ENCODE measurements around the gene ETV6.

Gene ETV6

DNA sequence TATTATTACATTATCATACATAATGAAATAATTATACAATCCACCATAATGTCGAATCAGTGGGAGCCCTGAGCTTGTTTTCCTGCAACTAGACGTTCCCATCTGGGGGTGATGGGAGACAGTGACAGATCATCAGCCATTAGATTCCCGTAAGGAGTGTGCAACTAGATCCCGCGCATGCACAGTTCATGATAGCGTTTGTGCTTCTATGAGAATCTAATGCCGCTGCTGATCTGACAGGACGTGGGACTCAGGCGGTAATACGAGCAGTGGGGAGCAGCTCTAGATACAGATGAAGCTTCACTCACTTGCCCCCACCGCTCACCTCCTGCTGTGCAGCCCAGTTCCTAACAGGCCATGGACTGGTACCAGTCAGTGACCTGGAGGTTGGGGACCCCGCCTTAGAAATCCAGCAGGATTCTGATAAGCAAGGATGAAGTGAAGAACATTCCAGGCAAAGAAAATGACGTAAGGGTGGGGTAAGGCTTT, 204.6 kb downstream of the ETV6 start:
- TF ChIP-seq, protein P1, sequence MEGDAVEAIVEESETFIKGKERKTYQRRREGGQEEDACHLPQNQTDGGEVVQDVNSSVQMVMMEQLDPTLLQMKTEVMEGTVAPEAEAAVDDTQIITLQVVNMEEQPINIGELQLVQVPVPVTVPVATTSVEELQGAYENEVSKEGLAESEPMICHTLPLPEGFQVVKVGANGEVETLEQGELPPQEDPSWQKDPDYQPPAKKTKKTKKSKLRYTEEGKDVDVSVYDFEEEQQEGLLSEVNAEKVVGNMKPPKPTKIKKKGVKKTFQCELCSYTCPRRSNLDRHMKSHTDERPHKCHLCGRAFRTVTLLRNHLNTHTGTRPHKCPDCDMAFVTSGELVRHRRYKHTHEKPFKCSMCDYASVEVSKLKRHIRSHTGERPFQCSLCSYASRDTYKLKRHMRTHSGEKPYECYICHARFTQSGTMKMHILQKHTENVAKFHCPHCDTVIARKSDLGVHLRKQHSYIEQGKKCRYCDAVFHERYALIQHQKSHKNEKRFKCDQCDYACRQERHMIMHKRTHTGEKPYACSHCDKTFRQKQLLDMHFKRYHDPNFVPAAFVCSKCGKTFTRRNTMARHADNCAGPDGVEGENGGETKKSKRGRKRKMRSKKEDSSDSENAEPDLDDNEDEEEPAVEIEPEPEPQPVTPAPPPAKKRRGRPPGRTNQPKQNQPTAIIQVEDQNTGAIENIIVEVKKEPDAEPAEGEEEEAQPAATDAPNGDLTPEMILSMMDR (IDR thresholded peaks at IDR 0.05; ENCODE audit: low read depth, low read length, missing control alignments), result no peak
- no peak for DNase-seq (ENCODE audit: low read depth)
- H3K4me3 ChIP-seq (ENCODE audit: low read depth, low read length), result no peak overlapping the region
- in situ Hi-C loops (cut with HindIII; ENCODE audit: low sequenced_read_pairs), result no loop called here

DNA sequence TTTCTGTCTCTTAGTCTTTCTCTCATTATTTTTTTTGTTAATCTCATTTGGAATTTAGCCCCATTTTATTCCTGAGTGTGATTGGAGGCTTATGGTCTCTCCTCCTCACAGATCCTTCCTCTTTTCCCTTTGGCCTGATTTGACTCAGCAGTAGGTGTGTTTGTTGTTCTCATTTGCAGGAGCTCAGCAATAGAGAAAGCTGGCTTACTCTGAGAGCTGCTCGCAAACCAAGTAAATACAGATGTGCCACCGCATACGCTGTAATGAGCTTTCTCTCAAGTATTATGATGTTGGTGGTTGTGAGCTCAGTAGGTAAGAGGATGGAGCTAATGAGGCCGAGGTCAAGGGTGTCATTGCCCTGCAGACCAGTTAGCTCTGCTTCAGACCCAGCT, 206.5 kb downstream of the ETV6 start:
- no peak overlapping the region for H3K4me3 ChIP-seq (ENCODE audit: low read depth, low read length)
- in situ Hi-C loops (cut with HindIII; ENCODE audit: low sequenced_read_pairs), result no loop called here
- DNase-seq (ENCODE audit: low read depth), result no peak
- TF ChIP-seq, protein P1 (IDR thresholded peaks at IDR 0.05; ENCODE audit: low read depth, low read length, missing control alignments), result no peak

- in situ Hi-C loops (cut with HindIII; ENCODE audit: low sequenced_read_pairs), result no loop called here
- no peak for DNase-seq (ENCODE audit: low read depth)
- TF ChIP-seq, protein P1 (IDR thresholded peaks at IDR 0.05; ENCODE audit: low read depth, low read length, missing control alignments), result no peak
- H3K4me3 ChIP-seq (ENCODE audit: low read depth, low read length), result no peak overlapping the region
Measured at GRCh38 chr12:11856971-11857370, 207.5 kb downstream of the ETV6 start.

- DNase-seq (ENCODE audit: low read depth), result no peak
- no peak overlapping the region for H3K4me3 ChIP-seq (ENCODE audit: low read depth, low read length)
- in situ Hi-C loops (cut with HindIII; ENCODE audit: low sequenced_read_pairs), result no loop called here
- TF ChIP-seq, protein P1 (IDR thresholded peaks at IDR 0.05; ENCODE audit: low read depth, low read length, missing control alignments), result no peak
Measured at GRCh38 chr12:11859705-11860425, 210.4 kb downstream of the ETV6 start.

DNA sequence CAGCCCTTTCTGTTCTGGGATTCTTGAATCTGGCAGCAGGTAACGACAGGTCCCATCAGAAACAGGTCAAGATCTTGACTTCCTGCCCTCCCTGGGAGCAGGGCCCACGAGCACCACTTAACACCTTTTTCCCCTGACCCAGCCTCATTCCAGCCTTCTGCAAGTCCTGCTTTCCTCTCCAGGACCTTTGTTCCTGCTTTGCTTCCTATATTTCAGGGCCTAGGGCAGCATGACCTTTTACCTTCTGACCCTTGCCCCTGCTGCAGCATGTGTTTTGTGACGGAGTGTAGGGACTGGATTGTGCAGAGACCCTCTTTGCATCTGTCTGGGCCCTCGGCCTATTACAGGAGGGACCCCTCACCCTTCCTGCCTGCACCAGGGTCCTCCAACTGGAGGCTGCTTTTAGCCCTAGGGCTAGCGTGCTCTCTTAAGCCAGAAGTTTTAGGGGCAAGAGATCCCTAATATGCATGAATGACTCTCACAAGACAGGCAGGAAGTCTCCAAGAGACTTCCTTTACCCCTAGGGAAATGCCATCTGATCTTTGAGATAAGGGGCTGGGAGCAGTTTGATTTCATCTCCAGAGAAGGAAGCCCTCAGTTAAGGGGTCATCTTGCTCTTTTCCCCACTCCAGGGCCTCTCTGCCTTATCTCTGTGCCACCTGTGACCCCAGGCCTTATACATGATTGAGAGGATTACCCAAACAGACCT, 211.8 kb downstream of the ETV6 start:
- no peak for DNase-seq (ENCODE audit: low read depth)
- TF ChIP-seq, protein P1 (IDR thresholded peaks at IDR 0.05; ENCODE audit: low read depth, low read length, missing control alignments), result no peak
- in situ Hi-C loops (cut with HindIII; ENCODE audit: low sequenced_read_pairs), result no loop called here
- H3K4me3 ChIP-seq (ENCODE audit: low read depth, low read length), result no peak overlapping the region

GRCh38 chr12:11861864-11862600, 212.6 kb downstream of the ETV6 start:
- DNase-seq (ENCODE audit: low read depth), result no peak
- in situ Hi-C loops (cut with HindIII; ENCODE audit: low sequenced_read_pairs), result no loop called here

More at GRCh38 chr12:11861864-11862600, 212.6 kb downstream of the ETV6 start:
- H3K4me3 ChIP-seq (ENCODE audit: low read depth, low read length), result no peak overlapping the region
- TF ChIP-seq, protein P1 (IDR thresholded peaks at IDR 0.05; ENCODE audit: low read depth, low read length, missing control alignments), result no peak

All from astrocyte of the cerebellum (primary cell).